Measurements from ENCODE around the gene HEATR1. TPM values are rescaled to one million over a fixed set of nuclear protein-coding genes. Genes with fewer than 3 reads are reported as not detected.

Gene HEATR1
- total and polyA plus RNA-seq, 2 donors (not counting 1 experiment from before 2014, with no cell fraction given): 6.1 to 50.6 TPM

GRCh38 chr1:236535190-236535589 lies 69.1 kb downstream of the HEATR1 start:
- ATAC-seq (ENCODE audit: low read depth) (no peak), DNase-seq (no peak)
- H3K4me1 ChIP-seq (ENCODE audit: control insufficient read depth in 2 of 2, insufficient read depth in 2 of 2, low read length in 2 of 2): peaks cover 10 to 13% of the 10 kb centered on the region in 2 donors
- ChIA-PET POLR2A (no interaction called here), CTCF (no interaction called here)
- no CpG with 5 or more reads among the region's 1 CpG for WGBS (ENCODE audit: insufficient coverage)
- H3K36me3 ChIP-seq (replicated peaks in 1 of 2; ENCODE audit: control extremely low read depth in 1 of 2, control insufficient read depth in 1 of 2, extremely low read depth in 1 of 2, insufficient read depth in 2 of 2, low read length in 1 of 2): peaks cover 0 to 33% of the 10 kb centered on the region in 2 experiments
- Mint-ChIP-seq H3K27ac (no peak overlapping the region), H3K4me3 (no peak overlapping the region), H3K4me1 (peaks cover 22% of the 10 kb centered on the region), H3K27me3 (no peaks in the 10 kb centered on the region), H3K9me3 (ENCODE audit: insufficient read depth) (no peaks in the 10 kb centered on the region)
- H3K4me3 ChIP-seq (ENCODE audit: control extremely low read depth in 1 of 5, extremely low read depth in 1 of 5, insufficient read depth in 1 of 5, low read depth in 2 of 5, low read length in 4 of 5): no peak overlapping the region
- no peak overlapping the region for H2AFZ ChIP-seq (ENCODE audit: insufficient read depth, low read depth, low read length, poor library complexity, severe bottlenecking)
- H3K4me2 ChIP-seq (replicated peaks; ENCODE audit: low read depth, low read length, poor library complexity, severe bottlenecking): no peak overlapping the region
- TF ChIP-seq EZH2 (IDR thresholded peaks at IDR 0.05; ENCODE audit: borderline replicate concordance, insufficient read depth, low read depth, low read length, poor library complexity, severe bottlenecking) (no peak), CTCF (IDR thresholded peaks at IDR 0.05) (no peak)
- H3K79me2 ChIP-seq (ENCODE audit: control insufficient read depth, insufficient read depth, low read length): peaks cover 20% of the 10 kb centered on the region
- no peak overlapping the region for H3K27ac ChIP-seq (ENCODE audit: low read length in 2 of 2)
- no peaks in the 10 kb centered on the region for H3K9me3 ChIP-seq (ENCODE audit: control extremely low read depth in 1 of 3, control insufficient read depth in 2 of 3, insufficient read depth in 1 of 3, low read length in 2 of 3)
- H4K20me1 ChIP-seq (ENCODE audit: control insufficient read depth, insufficient read depth, low read length, poor library complexity, severe bottlenecking): no peaks in the 10 kb centered on the region
- intact Hi-C loops (cut with micrococcal nuclease): no loop called here
- no peak overlapping the region for H3K9ac ChIP-seq (ENCODE audit: low read length)
- H3K27me3 ChIP-seq (replicated peaks in 1 of 4; ENCODE audit: control extremely low read depth in 1 of 4, control insufficient read depth in 3 of 4, insufficient read depth in 4 of 4, low read length in 3 of 4): no peaks in the 10 kb centered on the region

GRCh38 chr1:236534151-236534651 lies 70.1 kb downstream of the HEATR1 start:
- H3K79me2 ChIP-seq (ENCODE audit: control insufficient read depth, insufficient read depth, low read length): peaks cover 24% of the 10 kb centered on the region
- H4K20me1 ChIP-seq (ENCODE audit: control insufficient read depth, insufficient read depth, low read length, poor library complexity, severe bottlenecking): no peaks in the 10 kb centered on the region
- H3K4me2 ChIP-seq (replicated peaks; ENCODE audit: low read depth, low read length, poor library complexity, severe bottlenecking): no peak overlapping the region
- no peaks in the 10 kb centered on the region for H3K27me3 Mint-ChIP-seq
- H3K9me3 ChIP-seq (ENCODE audit: control extremely low read depth in 1 of 3, control insufficient read depth in 2 of 3, insufficient read depth in 1 of 3, low read length in 2 of 3): no peaks in the 10 kb centered on the region
- H2AFZ ChIP-seq (ENCODE audit: insufficient read depth, low read depth, low read length, poor library complexity, severe bottlenecking): no peak overlapping the region
- DNase-seq (no peak), ATAC-seq (ENCODE audit: low read depth) (no peak)
- peaks cover 10 to 13% of the 10 kb centered on the region in 2 donors for H3K4me1 ChIP-seq (ENCODE audit: control insufficient read depth in 2 of 2, insufficient read depth in 2 of 2, low read length in 2 of 2)
- TF ChIP-seq EZH2 (IDR thresholded peaks at IDR 0.05; ENCODE audit: borderline replicate concordance, insufficient read depth, low read depth, low read length, poor library complexity, severe bottlenecking): no peak
- no peak for TF ChIP-seq CTCF (IDR thresholded peaks at IDR 0.05)
- peaks cover 0 to 23% of the 10 kb centered on the region in 2 experiments for H3K36me3 ChIP-seq (replicated peaks in 1 of 2; ENCODE audit: control extremely low read depth in 1 of 2, control insufficient read depth in 1 of 2, extremely low read depth in 1 of 2, insufficient read depth in 2 of 2, low read length in 1 of 2)
- no peak overlapping the region for H3K27ac ChIP-seq (ENCODE audit: low read length in 2 of 2)
- H3K27me3 ChIP-seq (replicated peaks in 1 of 4; ENCODE audit: control extremely low read depth in 1 of 4, control insufficient read depth in 3 of 4, insufficient read depth in 4 of 4, low read length in 3 of 4): no peaks in the 10 kb centered on the region
- peak overlapping the region; percentile 20 for H3K27ac Mint-ChIP-seq
- ChIA-PET POLR2A (interaction anchor here (0.6 to 0.7 kb wide), 2 partner anchors 691 to 807 kb away, joined by 5 to 6 read pairs; no protein-coding TSS in a partner anchor), CTCF (no interaction called here)
- H3K4me3 ChIP-seq (ENCODE audit: control extremely low read depth in 1 of 5, extremely low read depth in 1 of 5, insufficient read depth in 1 of 5, low read depth in 2 of 5, low read length in 4 of 5): no peak overlapping the region
- H3K9ac ChIP-seq (ENCODE audit: low read length): no peak overlapping the region
- H3K4me1 Mint-ChIP-seq: peaks cover 24% of the 10 kb centered on the region
- no peaks in the 10 kb centered on the region for H3K9me3 Mint-ChIP-seq (ENCODE audit: insufficient read depth)
- WGBS (ENCODE audit: insufficient coverage): 77% methylated on average over 3 of the region's 4 CpGs
- H3K4me3 Mint-ChIP-seq: no peak overlapping the region
- intact Hi-C loops (cut with micrococcal nuclease): no loop called here

All from B cell (primary cell).